Stimulated activated naive CD4-positive, alpha-beta T cell (primary cell): ENCODE results near the gene GPC1.

Source experiments
- DNase-seq, 6 experiments: peaks; one replicate each; lab custom pipeline; 2025; lab: John Stamatoyannopoulos, UW

The GPC1 gene

GRCh38 chr2:240456447-240457222 lies 21.2 kb downstream of the GPC1 start:
- no peak for DNase-seq

- no peak for DNase-seq
Measured at GRCh38 chr2:240457223-240458043, 22.0 kb downstream of the GPC1 start.

GRCh38 chr2:240458044-240458899 lies 22.8 kb downstream of the GPC1 start:
- DNase-seq: no peak

- DNase-seq: no peak
Measured at GRCh38 chr2:240458900-240459391, 23.5 kb downstream of the GPC1 start.

GRCh38 chr2:240459401-240460252 lies 24.2 kb downstream of the GPC1 start:
- no peak for DNase-seq

- no peak for DNase-seq
Measured at GRCh38 chr2:240460253-240460711, 24.8 kb downstream of the GPC1 start.

GRCh38 chr2:240460781-240461431 lies 25.4 kb downstream of the GPC1 start:
- DNase-seq: no peak

- no peak for DNase-seq
Measured at GRCh38 chr2:240461471-240462072, 26.1 kb downstream of the GPC1 start.

- no peak for DNase-seq
Measured at GRCh38 chr2:240462073-240462706, 26.7 kb downstream of the GPC1 start.

GRCh38 chr2:240462707-240463273 lies 27.3 kb downstream of the GPC1 start:
- no peak for DNase-seq

GRCh38 chr2:240463274-240463865 lies 27.9 kb downstream of the GPC1 start:
- no peak for DNase-seq

- no peak for DNase-seq
Measured at GRCh38 chr2:240463866-240464481, 28.5 kb downstream of the GPC1 start.

GRCh38 chr2:240464514-240465241 lies 29.2 kb downstream of the GPC1 start:
- no peak for DNase-seq

- DNase-seq: no peak
Measured at GRCh38 chr2:240465268-240465764, 29.9 kb downstream of the GPC1 start.

- DNase-seq: no peak
Measured at GRCh38 chr2:240465765-240466578, 30.5 kb downstream of the GPC1 start.

- no peak for DNase-seq
Measured at GRCh38 chr2:240466579-240467148, 31.2 kb downstream of the GPC1 start.
